HepG2 (cell line): ENCODE measurements around the gene TPST2.

ENCODE experiments used
- RAD51 ChIP-seq: fragments of 450-650 bp; IDR thresholded peaks from 2 replicates; pipeline ENCODE4 v1.6.1; 2016; ENCODE audit warnings: borderline replicate concordance
- ZNF629 ChIP-seq: sonication (generic); formaldehyde crosslinking; conservative IDR thresholded peaks from 2 replicates; pipeline ENCODE4 v1.5.0; 2020; ENCODE audit warnings: missing genetic modification reagents
- TF ChIP-seq, protein P1 (sequence below): sonication (generic); formaldehyde crosslinking; IDR thresholded peaks from 2 replicates; pipeline ENCODE4 v1.5.0; 2020; ENCODE audit warnings: mild to moderate bottlenecking, missing genetic modification reagents, moderate library complexity

DNA sequence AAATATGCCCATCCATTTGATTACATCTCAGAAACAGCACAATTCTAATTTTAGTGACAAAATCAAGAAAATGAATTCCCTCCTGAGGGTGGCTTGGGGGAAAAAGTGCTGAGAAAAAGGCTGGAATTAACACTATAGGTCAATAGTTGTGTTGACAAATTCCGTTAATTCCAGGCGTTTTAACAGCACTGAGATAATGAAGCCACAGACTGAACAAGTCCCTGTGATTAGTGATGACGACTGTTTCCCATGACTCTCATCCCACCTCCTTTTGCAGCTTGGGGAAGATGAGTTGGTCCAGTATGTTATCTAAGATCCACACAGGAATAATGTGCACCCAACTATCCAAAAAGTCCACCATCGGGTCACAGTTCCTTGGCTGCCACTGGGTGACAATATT, 93.5 kb downstream of the TPST2 start:
- no peak for TF ChIP-seq RAD51
- no peak for TF ChIP-seq ZNF629
- TF ChIP-seq, protein P1, sequence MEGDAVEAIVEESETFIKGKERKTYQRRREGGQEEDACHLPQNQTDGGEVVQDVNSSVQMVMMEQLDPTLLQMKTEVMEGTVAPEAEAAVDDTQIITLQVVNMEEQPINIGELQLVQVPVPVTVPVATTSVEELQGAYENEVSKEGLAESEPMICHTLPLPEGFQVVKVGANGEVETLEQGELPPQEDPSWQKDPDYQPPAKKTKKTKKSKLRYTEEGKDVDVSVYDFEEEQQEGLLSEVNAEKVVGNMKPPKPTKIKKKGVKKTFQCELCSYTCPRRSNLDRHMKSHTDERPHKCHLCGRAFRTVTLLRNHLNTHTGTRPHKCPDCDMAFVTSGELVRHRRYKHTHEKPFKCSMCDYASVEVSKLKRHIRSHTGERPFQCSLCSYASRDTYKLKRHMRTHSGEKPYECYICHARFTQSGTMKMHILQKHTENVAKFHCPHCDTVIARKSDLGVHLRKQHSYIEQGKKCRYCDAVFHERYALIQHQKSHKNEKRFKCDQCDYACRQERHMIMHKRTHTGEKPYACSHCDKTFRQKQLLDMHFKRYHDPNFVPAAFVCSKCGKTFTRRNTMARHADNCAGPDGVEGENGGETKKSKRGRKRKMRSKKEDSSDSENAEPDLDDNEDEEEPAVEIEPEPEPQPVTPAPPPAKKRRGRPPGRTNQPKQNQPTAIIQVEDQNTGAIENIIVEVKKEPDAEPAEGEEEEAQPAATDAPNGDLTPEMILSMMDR (CRISPR knock-in tag): no peak
